ENCODE measurements around the gene ZNF674. TPM values are rescaled to one million over a fixed set of nuclear protein-coding genes. Genes with fewer than 3 reads are reported as not detected.

Gene ZNF674
- total RNA-seq (2021) (5.8 and 7.9 TPM in 2 replicates), Bru-seq, nascent RNA (percentile 54 among the genes with signal in this experiment), BruChase-seq, experiment 1, labeled RNA remaining after a 2-hour chase (percentile 59 among the genes with signal in this experiment), BruChase-seq, experiment 2, labeled RNA remaining after a 6-hour chase (percentile 57 among the genes with signal in this experiment)
- long read RNA-seq = 0 reads

DNA sequence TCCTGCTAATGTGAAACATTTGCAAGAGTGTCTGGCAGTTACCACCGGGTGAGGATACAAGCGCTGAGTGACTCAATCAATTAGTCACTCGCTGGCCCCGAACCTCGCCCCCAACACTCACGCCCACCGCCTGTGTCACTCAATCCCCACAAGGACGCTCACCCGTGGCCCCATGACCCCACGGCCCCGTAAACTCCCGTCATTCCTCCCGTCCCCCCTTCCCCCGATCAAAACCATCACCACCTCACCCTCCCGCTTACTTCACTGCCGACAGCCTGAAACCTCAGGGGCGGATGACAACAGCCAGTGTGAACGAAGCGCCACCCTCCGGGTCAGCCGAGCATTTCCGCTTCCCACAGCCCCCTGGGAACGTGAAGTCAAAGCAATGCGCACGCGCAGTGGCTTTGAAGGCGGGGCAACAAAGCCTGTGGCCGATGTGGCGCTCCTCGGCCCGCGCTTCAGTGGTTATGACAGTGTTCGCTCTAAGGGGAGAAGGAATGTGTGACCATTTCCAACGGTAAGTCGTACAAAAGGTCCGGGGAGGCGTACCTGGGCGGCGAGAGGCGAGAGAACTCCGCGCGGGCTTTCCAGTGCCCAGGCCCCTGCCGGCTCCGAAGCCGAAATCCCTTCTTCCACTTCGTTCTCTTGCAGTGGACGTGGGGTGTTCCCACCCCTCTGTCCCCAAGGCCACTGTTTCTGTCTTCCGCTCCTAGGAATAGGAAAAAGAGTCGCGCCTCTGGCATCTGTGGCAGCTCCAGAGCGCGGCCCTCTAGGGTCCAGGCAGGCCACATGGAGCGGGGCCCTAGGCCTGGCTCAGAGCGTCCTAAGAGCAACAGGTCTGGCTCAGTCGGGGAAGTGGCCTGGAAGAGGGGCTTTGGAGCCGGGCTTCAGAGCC, at the start of gene ZNF674:
Gene ZNF674, minus strand, starts transcription at position 311 of the 895 bp plus-strand sequence. CDS start 3,334 bp downstream, outside the sequence.
- Histone ChIP-seq H3K36me3 (ENCODE audit: insufficient read depth, low read length, poor library complexity, severe bottlenecking) (peaks cover 8% of the 10 kb centered on the region), H3K4me3 (ENCODE audit: low read depth, low read length, poor library complexity, severe bottlenecking) (peak within 1 kb of the TSS; percentile 68), H3K9me3 (ENCODE audit: low read depth, low read length, poor library complexity, severe bottlenecking) (no peaks in the 10 kb centered on the region), H3K4me1 (ENCODE audit: insufficient read depth, low read length, poor library complexity, severe bottlenecking) (peaks cover 5% of the 10 kb centered on the region), H3K27me3 (replicated peaks; ENCODE audit: insufficient read depth, low read depth, low read length, poor library complexity) (no peaks in the 10 kb centered on the region), H3K27ac (ENCODE audit: low read depth, low read length, poor library complexity, severe bottlenecking) (peak within 1 kb of the TSS; percentile 78)
- intact Hi-C loops (cut with micrococcal nuclease; ENCODE audit: unreplicated experiment) = no loop called here
- ChIA-PET POLR2A (ENCODE audit: low non-redundant PET) (interaction anchor here (0.6 kb wide), 1 partner anchor 280 kb away, joined by 3 read pairs; no protein-coding TSS in a partner anchor), CTCF (no interaction called here)
- TF ChIP-seq, protein P1, sequence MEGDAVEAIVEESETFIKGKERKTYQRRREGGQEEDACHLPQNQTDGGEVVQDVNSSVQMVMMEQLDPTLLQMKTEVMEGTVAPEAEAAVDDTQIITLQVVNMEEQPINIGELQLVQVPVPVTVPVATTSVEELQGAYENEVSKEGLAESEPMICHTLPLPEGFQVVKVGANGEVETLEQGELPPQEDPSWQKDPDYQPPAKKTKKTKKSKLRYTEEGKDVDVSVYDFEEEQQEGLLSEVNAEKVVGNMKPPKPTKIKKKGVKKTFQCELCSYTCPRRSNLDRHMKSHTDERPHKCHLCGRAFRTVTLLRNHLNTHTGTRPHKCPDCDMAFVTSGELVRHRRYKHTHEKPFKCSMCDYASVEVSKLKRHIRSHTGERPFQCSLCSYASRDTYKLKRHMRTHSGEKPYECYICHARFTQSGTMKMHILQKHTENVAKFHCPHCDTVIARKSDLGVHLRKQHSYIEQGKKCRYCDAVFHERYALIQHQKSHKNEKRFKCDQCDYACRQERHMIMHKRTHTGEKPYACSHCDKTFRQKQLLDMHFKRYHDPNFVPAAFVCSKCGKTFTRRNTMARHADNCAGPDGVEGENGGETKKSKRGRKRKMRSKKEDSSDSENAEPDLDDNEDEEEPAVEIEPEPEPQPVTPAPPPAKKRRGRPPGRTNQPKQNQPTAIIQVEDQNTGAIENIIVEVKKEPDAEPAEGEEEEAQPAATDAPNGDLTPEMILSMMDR (conservative IDR thresholded peaks at IDR 0.05; ENCODE audit: low read depth, low read length) = peak; percentile 56
- TF ChIP-seq EZH2 (IDR thresholded peaks at IDR 0.05; ENCODE audit: borderline replicate concordance, low read depth, low read length, poor library complexity, severe bottlenecking) = no peak
- TSS peak; percentile 58 for BruUV-seq (replicated peaks)
- DNase-seq (ENCODE audit: low spot score) = peak; percentile 92

DNA sequence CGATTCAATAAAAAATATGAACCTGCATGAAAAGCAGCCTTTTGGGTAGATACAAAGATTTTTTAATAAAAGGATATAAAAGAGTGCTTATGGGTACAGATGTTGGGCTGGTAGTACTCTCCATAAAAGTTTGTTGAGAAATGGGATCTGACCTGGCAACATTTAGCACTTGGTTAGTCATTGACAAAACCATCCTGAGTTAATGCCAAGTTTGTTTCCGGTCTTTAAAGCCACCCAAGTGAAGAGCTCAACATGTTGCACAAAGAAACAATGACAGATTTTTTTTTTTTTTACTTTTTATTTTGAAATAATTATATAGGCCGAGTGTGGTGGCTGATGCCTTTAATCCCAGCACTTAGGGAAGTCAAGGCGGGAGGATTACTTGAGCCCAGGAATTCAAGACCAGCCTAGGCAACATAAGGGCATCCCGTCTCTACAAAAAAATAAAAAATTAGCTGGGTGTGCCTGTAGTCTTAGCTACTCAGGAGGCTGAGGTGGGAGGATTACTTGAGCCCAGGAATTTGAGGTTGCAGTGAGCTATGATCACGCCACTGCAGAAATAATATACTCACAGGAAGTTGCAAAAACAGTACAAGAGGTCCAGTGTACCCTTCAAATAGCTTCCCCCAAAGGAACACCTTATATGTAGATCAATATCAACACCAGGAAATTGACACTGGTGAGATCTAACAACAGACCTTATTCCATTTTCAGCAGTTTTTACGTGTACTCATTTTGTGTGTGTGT, 44.9 kb upstream of the ZNF674 start:
- H3K4me3 ChIP-seq (ENCODE audit: low read depth, low read length, poor library complexity, severe bottlenecking) = no peak overlapping the region
- peak overlapping the region; percentile 47 for H3K27ac ChIP-seq (ENCODE audit: low read depth, low read length, poor library complexity, severe bottlenecking)
- peak; percentile 82 for DNase-seq (ENCODE audit: low spot score)
- no peaks in the 10 kb centered on the region for H3K27me3 ChIP-seq (replicated peaks; ENCODE audit: insufficient read depth, low read depth, low read length, poor library complexity)
- intact Hi-C loops (cut with micrococcal nuclease; ENCODE audit: unreplicated experiment) = no loop called here
- no peaks in the 10 kb centered on the region for H3K36me3 ChIP-seq (ENCODE audit: insufficient read depth, low read length, poor library complexity, severe bottlenecking)
- CTCF ChIA-PET = interaction anchor here (0.6 kb wide), 1 partner anchor 405 kb away, joined by 5 read pairs; no protein-coding TSS in a partner anchor
- H3K4me1 ChIP-seq (ENCODE audit: insufficient read depth, low read length, poor library complexity, severe bottlenecking) = peaks cover 31% of the 10 kb centered on the region
- TF ChIP-seq EZH2 (IDR thresholded peaks at IDR 0.05; ENCODE audit: borderline replicate concordance, low read depth, low read length, poor library complexity, severe bottlenecking) = no peak
- TF ChIP-seq, protein P1 (conservative IDR thresholded peaks at IDR 0.05; ENCODE audit: low read depth, low read length) = no peak
- POLR2A ChIA-PET (ENCODE audit: low non-redundant PET) = interaction anchor here (0.8 kb wide), 1 partner anchor 59 kb away, joined by 3 read pairs; no protein-coding TSS in a partner anchor
- BruUV-seq (replicated peaks) = no TSS peak
- H3K9me3 ChIP-seq (ENCODE audit: low read depth, low read length, poor library complexity, severe bottlenecking) = no peaks in the 10 kb centered on the region

DNA sequence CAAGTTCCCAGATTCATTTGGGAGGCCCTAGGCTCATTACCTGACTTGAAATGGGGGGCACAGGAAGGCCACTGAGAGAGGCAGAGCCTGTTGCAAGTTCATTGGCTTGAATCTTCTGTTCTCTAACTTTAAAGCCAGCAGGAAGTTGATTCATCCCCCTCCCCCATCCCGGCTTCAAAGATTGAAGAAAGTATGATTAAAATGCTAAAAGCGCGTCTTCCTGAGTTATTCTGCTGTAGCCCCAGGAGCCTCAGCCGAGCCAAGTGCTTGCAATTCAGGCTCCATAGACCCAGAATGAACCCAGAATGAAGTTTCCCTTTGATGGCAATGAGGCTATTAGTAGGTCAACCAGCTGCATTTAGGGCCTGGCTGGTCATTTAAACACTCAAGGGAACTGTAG, 43.0 kb upstream of the ZNF674 start:
- ChIA-PET CTCF (no interaction called here), POLR2A (ENCODE audit: low non-redundant PET) (no interaction called here)
- DNase-seq (ENCODE audit: low spot score) = peak; percentile 86
- Histone ChIP-seq H3K9me3 (ENCODE audit: low read depth, low read length, poor library complexity, severe bottlenecking) (no peaks in the 10 kb centered on the region), H3K36me3 (ENCODE audit: insufficient read depth, low read length, poor library complexity, severe bottlenecking) (no peaks in the 10 kb centered on the region), H3K4me1 (ENCODE audit: insufficient read depth, low read length, poor library complexity, severe bottlenecking) (peaks cover 40% of the 10 kb centered on the region), H3K27ac (ENCODE audit: low read depth, low read length, poor library complexity, severe bottlenecking) (peak overlapping the region; percentile 60), H3K27me3 (replicated peaks; ENCODE audit: insufficient read depth, low read depth, low read length, poor library complexity) (no peaks in the 10 kb centered on the region), H3K4me3 (ENCODE audit: low read depth, low read length, poor library complexity, severe bottlenecking) (peak overlapping the region; percentile 9)
- intact Hi-C loops (cut with micrococcal nuclease; ENCODE audit: unreplicated experiment) = no loop called here
- TF ChIP-seq, protein P1 (conservative IDR thresholded peaks at IDR 0.05; ENCODE audit: low read depth, low read length) = no peak
- TF ChIP-seq EZH2 (IDR thresholded peaks at IDR 0.05; ENCODE audit: borderline replicate concordance, low read depth, low read length, poor library complexity, severe bottlenecking) = no peak
- BruUV-seq (replicated peaks) = no TSS peak
